NK-92 (cell line): ENCODE data around the gene THSD8.
"Not testable (repeated sequence)": the region's sequence is repeated elsewhere in the genome, so short reads cannot be mapped to it uniquely, and the experiment has no call there.

ENCODE experiments used
- DNase-seq: peaks from one replicate; lab custom pipeline; 2025; ENCODE audit not compliant: unreplicated experiment; lab: John Stamatoyannopoulos, UW

The THSD8 gene

GRCh38 chr19:12825254-12826131, 23.6 kb downstream of the THSD8 start:
- no peak for DNase-seq

- no peak for DNase-seq
Measured at GRCh38 chr19:12828494-12828893, 26.6 kb downstream of the THSD8 start.

- DNase-seq: no peak
Measured at GRCh38 chr19:12833418-12833737, 31.5 kb downstream of the THSD8 start.

- DNase-seq: no peak
Measured at GRCh38 chr19:12833738-12834565, 32.1 kb downstream of the THSD8 start.

- DNase-seq: no peak
Measured at GRCh38 chr19:12834566-12834943, 32.7 kb downstream of the THSD8 start, which contains the start of gene RTBDN. RTBDN (minus strand) TSS chr19:12834579; CDS start chr19:12829979, 4,600 bp downstream.

- no peak for DNase-seq
Measured at GRCh38 chr19:12834976-12835757, 33.3 kb downstream of the THSD8 start.

- no peak for DNase-seq
Measured at GRCh38 chr19:12836529-12836863, 34.6 kb downstream of the THSD8 start.

- DNase-seq: no peak
Measured at GRCh38 chr19:12837225-12837624, 35.4 kb downstream of the THSD8 start.

GRCh38 chr19:12838182-12838885, 36.5 kb downstream of the THSD8 start, which contains the start of gene MAST1:
MAST1 (plus strand) TSS chr19:12838515; CDS start chr19:12838573, 58 bp downstream.
- no peak for DNase-seq

GRCh38 chr19:12838886-12839756, 37.3 kb downstream of the THSD8 start:
- no peak for DNase-seq

GRCh38 chr19:12840091-12841079, 38.5 kb downstream of the THSD8 start:
- no peak for DNase-seq

GRCh38 chr19:12841094-12841493, 39.2 kb downstream of the THSD8 start:
- DNase-seq: no peak

- DNase-seq: no peak
Measured at GRCh38 chr19:12842511-12842910, 40.6 kb downstream of the THSD8 start.

- no peak for DNase-seq
Measured at GRCh38 chr19:12843328-12843727, 41.5 kb downstream of the THSD8 start.

GRCh38 chr19:12843999-12844732, 42.3 kb downstream of the THSD8 start:
- no peak for DNase-seq

- not testable (repeated sequence) for DNase-seq
Measured at GRCh38 chr19:12846613-12847012, 44.7 kb downstream of the THSD8 start.

GRCh38 chr19:12847159-12848139, 45.6 kb downstream of the THSD8 start:
- DNase-seq: no peak
